RWPE1 (cell line): ENCODE data around the gene NCS1.
A peak's percentile ranks its signal among the peaks of the same experiment; 100 is the strongest.

ENCODE experiments used
- CTCF ChIA-PET: fragments of 350-600 bp; sonication (Branson Sonifier 250); formaldehyde crosslinking; extraction: SDS; loops from one replicate; lab custom pipeline; 2021; lab: Yijun Ruan, JAX
- POLR2A ChIA-PET: fragments of 400-600 bp; formaldehyde crosslinking; extraction: SDS; loops from one replicate; lab custom pipeline; 2020; ENCODE audit warnings: antibody characterized with exemption; ENCODE audit not compliant: low non-redundant PET; lab: Yijun Ruan, JAX
- DNase-seq: peaks from one replicate; pipeline ENCODE4 v3.0.0; 2012; ENCODE audit warnings: low spot score
- H3K27ac ChIP-seq: fragments of 450-650 bp; 2 replicates; pipeline ENCODE4 v1.5.1; 2017
- TF ChIP-seq, protein P1 (sequence below): fragments of 450-650 bp; conservative IDR thresholded peaks from 2 replicates; pipeline ENCODE4 v1.5.1; 2017; ENCODE audit warnings: low read depth, mild to moderate bottlenecking

NCS1 gene

DNA sequence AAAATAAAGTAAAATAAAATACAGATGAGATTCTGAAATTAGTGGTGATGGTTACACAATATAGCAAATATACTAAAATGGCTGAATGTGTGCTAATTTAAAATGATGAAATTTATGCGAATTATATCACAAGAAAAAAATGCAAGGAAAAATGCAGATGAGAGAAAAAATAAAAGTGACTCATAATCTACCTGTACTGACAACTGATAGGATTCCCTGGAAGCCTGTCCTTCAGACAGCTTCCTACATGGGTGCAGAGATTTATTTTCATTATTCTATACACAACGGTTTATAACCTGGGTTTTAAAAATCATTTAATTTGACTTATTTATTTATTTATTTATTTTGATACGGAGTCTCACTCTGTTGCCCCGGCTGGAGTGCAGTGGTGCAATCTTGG is 5.8 kb upstream of the NCS1 start:
- ChIA-PET CTCF (interaction anchor here (0.6 to 0.7 kb wide), 2 partner anchors 19 to 61 kb away, joined by 4 to 5 read pairs; no protein-coding TSS in a partner anchor), POLR2A (no interaction called here)
- peak overlapping the region; percentile 3; the same call in 1 of the 2 replicates for H3K27ac ChIP-seq
- peak; percentile 64 for DNase-seq
- TF ChIP-seq, protein P1, sequence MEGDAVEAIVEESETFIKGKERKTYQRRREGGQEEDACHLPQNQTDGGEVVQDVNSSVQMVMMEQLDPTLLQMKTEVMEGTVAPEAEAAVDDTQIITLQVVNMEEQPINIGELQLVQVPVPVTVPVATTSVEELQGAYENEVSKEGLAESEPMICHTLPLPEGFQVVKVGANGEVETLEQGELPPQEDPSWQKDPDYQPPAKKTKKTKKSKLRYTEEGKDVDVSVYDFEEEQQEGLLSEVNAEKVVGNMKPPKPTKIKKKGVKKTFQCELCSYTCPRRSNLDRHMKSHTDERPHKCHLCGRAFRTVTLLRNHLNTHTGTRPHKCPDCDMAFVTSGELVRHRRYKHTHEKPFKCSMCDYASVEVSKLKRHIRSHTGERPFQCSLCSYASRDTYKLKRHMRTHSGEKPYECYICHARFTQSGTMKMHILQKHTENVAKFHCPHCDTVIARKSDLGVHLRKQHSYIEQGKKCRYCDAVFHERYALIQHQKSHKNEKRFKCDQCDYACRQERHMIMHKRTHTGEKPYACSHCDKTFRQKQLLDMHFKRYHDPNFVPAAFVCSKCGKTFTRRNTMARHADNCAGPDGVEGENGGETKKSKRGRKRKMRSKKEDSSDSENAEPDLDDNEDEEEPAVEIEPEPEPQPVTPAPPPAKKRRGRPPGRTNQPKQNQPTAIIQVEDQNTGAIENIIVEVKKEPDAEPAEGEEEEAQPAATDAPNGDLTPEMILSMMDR, result no peak

DNA sequence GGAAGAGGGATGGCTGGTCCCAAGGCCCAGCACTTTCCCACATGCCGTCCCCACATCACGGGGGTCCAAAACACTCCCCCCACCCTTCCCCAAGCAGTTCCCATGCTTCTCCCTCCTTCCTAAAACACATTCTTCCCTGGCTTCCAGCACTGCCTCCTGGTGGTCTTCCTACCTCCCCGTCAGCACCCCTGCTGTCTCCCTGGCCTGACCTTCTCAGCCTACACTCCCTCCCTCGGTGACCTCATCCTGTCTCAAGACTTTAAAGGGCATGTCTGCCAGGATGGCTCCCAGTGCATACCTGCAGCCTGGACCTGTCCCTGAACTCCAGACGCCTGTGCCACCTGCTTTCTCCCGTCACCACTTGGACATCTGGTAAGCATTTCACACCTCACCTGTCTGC is 4.3 kb upstream of the NCS1 start:
- CTCF ChIA-PET, result interaction anchor here (1.5 kb wide), 1 partner anchor 68 kb away, joined by 4 read pairs; no protein-coding TSS in a partner anchor

DNA sequence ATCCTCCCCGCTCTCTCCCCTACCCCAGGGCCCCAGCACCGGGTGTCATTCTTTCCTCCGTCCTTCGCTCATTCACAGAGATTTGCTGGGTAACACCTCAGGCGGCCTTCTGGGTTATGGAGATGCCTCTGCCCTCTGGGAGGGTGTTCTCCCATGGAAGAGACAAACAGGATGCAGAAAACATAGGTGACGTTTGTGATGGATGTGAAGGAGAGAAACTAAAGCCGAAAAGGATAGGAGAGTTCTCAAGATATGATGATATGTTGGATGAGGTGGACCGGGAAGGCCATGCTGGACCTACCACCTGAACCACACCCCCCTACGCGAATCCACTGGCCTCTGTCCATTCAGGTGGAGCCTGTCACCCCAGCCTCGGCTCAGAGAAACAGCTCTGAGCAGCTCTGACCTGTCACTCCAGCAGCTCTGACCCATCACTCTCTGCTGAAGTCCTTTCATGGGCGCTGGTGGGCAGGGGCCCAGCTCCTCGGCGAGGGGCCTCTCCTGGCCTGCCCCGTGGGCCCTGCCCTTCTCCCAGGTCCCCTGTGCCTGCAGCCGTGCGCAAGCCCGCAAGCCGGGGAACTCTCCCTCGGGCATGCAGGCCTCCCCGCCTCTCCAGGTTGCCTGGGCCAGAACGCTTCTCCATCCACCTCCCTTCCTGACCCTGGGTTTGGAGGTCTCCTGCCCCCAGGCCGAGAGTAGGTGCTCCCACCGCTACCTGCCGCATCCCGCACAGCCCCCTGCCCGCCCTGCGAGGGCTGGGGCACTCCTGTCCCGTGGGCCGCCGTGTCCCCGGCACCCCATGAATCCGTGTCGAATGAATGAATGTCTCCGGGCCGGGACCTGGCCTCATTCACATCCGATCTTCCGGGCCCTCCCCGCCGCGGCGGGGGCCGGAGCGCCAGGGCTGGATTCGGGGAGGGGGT is 717 bp upstream of the NCS1 start:
- peak overlapping the region; percentile 76 for H3K27ac ChIP-seq
- TF ChIP-seq, protein P1, result no peak
- peak; percentile 67 for DNase-seq
- ChIA-PET POLR2A (no interaction called here), CTCF (interaction anchor here (1.0 to 1.1 kb wide), 2 partner anchors 22 to 24 kb away, joined by 3 to 4 read pairs; no protein-coding TSS in a partner anchor)

More for the DNA sequence above, 4.3 kb upstream of the NCS1 start:
- TF ChIP-seq, protein P1, result no peak
- no peak for DNase-seq
- no peak overlapping the region; the same call in 1 of the 2 replicates for H3K27ac ChIP-seq
- POLR2A ChIA-PET, result no interaction called here

DNA sequence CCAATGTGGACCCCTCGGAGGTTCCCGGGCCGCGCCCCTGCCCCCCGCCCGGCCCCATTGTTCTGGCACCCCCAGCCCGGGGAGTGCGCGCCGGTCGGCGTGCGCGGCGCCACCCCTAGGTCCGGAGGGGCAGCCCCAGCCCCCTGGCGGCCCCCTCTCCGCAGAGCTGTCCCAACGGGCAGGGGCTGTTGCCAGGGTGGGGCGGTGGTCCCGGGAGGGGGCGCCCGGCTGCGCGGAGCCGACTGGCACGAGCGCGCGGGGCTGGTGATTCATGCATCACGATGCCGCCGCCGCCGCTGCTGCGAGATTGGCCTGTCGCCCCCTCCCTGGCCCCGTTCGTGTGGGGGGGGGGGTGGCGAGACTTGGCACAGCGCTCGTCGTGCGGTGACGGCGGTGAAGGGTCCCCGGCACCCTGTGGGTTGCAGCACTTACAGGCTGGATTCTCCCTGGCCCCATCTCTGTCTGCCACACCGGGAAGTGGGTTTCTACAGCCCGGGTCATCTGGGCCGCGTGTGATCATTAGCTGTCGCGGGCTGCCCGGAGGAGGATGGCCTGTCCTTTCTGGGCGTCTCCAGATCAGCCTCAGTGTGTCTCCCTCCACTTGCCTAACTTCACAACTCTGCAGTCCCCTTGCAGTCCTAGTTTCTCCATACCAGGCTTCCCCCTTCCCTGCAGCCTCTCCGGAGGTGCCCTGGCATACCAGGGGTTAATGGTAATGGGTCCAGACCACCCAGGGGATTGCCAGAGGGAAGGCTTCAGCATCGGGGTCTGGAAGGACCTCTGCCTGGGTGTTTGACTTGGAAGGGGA is 858 bp downstream of the NCS1 start:
- POLR2A ChIA-PET, result interaction anchor here (0.6 to 0.7 kb wide), 2 partner anchors 10 to 25 kb away, joined by 4 read pairs; no protein-coding TSS in a partner anchor
- H3K27ac ChIP-seq, result peak overlapping the region; percentile 76
- CTCF ChIA-PET, result interaction anchor here (0.6 to 1.7 kb wide), 5 partner anchors 16 to 65 kb away, joined by 3 to 5 read pairs (median 4); no protein-coding TSS in a partner anchor
- TF ChIP-seq, protein P1, result no peak
- DNase-seq, result peak; percentile 69

DNA sequence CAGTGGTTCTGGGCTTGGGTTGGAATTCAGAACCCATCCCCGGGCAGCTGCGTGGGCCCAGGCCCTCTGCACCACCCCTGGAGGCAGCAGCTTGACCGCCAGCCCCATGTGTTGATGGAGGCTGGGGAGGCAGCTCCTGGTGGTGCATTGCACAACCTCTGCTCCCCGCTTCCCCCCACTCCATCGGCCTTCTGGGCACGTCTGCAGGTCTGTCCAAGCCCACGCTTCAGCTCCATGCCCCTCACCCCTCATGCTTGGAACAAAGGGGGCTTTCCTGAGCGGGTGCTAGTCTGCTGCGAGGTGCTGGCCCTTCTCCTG is 1.4 kb downstream of the NCS1 start:
- peak overlapping the region; percentile 76 for H3K27ac ChIP-seq
- ChIA-PET CTCF (interaction anchor here (0.6 to 1.7 kb wide), 4 partner anchors 17 to 65 kb away, joined by 3 to 5 read pairs (median 4); no protein-coding TSS in a partner anchor), POLR2A (interaction anchor here (0.6 to 0.7 kb wide), 3 partner anchors 9 to 25 kb away, joined by 4 to 6 read pairs (median 4); no protein-coding TSS in a partner anchor)
- DNase-seq, result no peak
- TF ChIP-seq, protein P1, result no peak
